Measurements from ENCODE around the gene NUDT4. TPM values are rescaled to one million over a fixed set of nuclear protein-coding genes. Genes with fewer than 3 reads are reported as not detected.

Gene NUDT4
- total and polyA plus RNA-seq, 2 of the 4 experiments (the other 2 are of a cell fraction), result 23.6 to 25.6 TPM

GRCh38 chr12:93356214-93356613, 21.5 kb upstream of the NUDT4 start:
- ChIA-PET POLR2A (ENCODE audit: unreplicated experiment) (no interaction called here), CTCF (interaction anchor here (1.8 kb wide), 1 partner anchor 17 kb away, joined by 4 read pairs; no protein-coding TSS in a partner anchor)
- DNase-seq (no peak), ATAC-seq (ENCODE audit: low read depth) (no peak)
- Histone ChIP-seq H3K56ac (ENCODE audit: extremely low read depth, insufficient read depth, low read length) (no peak overlapping the region), H4K5ac (ENCODE audit: low read depth, low read length) (no peak overlapping the region), H3K4me2 (ENCODE audit: low read depth, low read length) (no peak overlapping the region), H2AK9ac (replicated peaks; ENCODE audit: low read depth, low read length, poor library complexity) (no peak overlapping the region), H3K4me3 (ENCODE audit: insufficient read depth, low read depth, low read length) (no peak overlapping the region), H3K14ac (replicated peaks; ENCODE audit: low read depth, low read length) (no peak overlapping the region), H3K18ac (ENCODE audit: low read depth, low read length) (no peak overlapping the region), H3K23ac (ENCODE audit: low read depth, low read length) (no peak overlapping the region), H3K79me1 (ENCODE audit: low read depth in 1 of 2, low read length in 2 of 2) (no peaks in the 10 kb centered on the region), H3K9ac (ENCODE audit: low read depth, low read length) (no peak overlapping the region), H2AK5ac (ENCODE audit: low read depth, low read length) (no peak overlapping the region), H4K20me1 (ENCODE audit: insufficient read depth, low read length) (no peaks in the 10 kb centered on the region), H2BK20ac (ENCODE audit: low read depth, low read length) (no peak overlapping the region), H2BK120ac (ENCODE audit: low read depth, low read length) (no peak overlapping the region), H3K36me3 (ENCODE audit: control insufficient read depth, insufficient read depth, low read length) (no peaks in the 10 kb centered on the region), H3K4ac (ENCODE audit: low read depth, low read length) (no peak overlapping the region), H3K9me1 (ENCODE audit: insufficient read depth, low read length) (no peaks in the 10 kb centered on the region), H2BK5ac (ENCODE audit: low read depth, low read length, poor library complexity, severe bottlenecking) (no peak overlapping the region), H3K4me1 (ENCODE audit: control insufficient read depth, insufficient read depth, low read length) (no peaks in the 10 kb centered on the region; the same call in 1 of the 2 replicates), H4K8ac (ENCODE audit: low read depth in 2 of 2, low read length in 2 of 2) (no peak overlapping the region), H2AFZ (replicated peaks; ENCODE audit: low read length, poor library complexity) (no peak overlapping the region), H3K27me3 (ENCODE audit: control insufficient read depth, insufficient read depth, low read length) (no peaks in the 10 kb centered on the region), H3K9me3 (ENCODE audit: control insufficient read depth, insufficient read depth, low read length) (no peaks in the 10 kb centered on the region), H3K27ac (ENCODE audit: insufficient read depth, low read length) (no peak overlapping the region), H4K91ac (ENCODE audit: insufficient read depth, low read depth, low read length) (no peak overlapping the region), H2BK15ac (ENCODE audit: low read depth, low read length) (no peak overlapping the region)
- dilution Hi-C loops (cut with HindIII; ENCODE audit: low sequenced_read_pairs, unreplicated experiment), result no loop called here
- no CpG with 5 or more reads among the region's 8 CpGs for WGBS, 2 experiments (ENCODE audit: extremely low coverage in 2 of 2, insufficient read length in 1 of 2)
- TF ChIP-seq CEBPB (IDR thresholded peaks at IDR 0.05; ENCODE audit: low read depth, low read length), result no peak
- no peak for TF ChIP-seq BHLHE40 (IDR thresholded peaks at IDR 0.05; ENCODE audit: low read depth, low read length)
- TF ChIP-seq POLR2A (IDR thresholded peaks at IDR 0.05; ENCODE audit: low read depth, low read length), result no peak
- TF ChIP-seq FOS (IDR thresholded peaks at IDR 0.05; ENCODE audit: low read depth, low read length), result no peak
- TF ChIP-seq ELK1 (IDR thresholded peaks at IDR 0.05; ENCODE audit: borderline replicate concordance, low read depth, low read length), result no peak
- in situ Hi-C loops (cut with MboI; ENCODE audit: low sequenced_read_pairs), result no loop called here
- intact Hi-C loops (cut with micrococcal nuclease), result no loop called here
- no TSS peak for BruUV-seq (replicated peaks)

All from IMR-90 (cell line).